GM23338 (cell line): Measurements from ENCODE around the gene NDN. TPM values are rescaled to one million over a fixed set of nuclear protein-coding genes. Genes with fewer than 3 reads are reported as not detected.

Experiments used
- ATAC-seq: fragments of 200-7000 bp; cut with Tn5 transposase; 3 replicates; pipeline ENCODE4 v1.9.1; 2020
- DNase-seq: peaks from one replicate; pipeline ENCODE4 v3.0.0-alpha.2; 2015; ENCODE audit warnings: low spot score
- H2AFZ ChIP-seq: fragments of 200-600 bp; sonication (generic); 2 replicates; pipeline ENCODE4 v1.8.0; 2016; ENCODE audit warnings: antibody characterized with exemption, mild to moderate bottlenecking, moderate library complexity
- H3F3A ChIP-seq: fragments of 200-600 bp; sonication (generic); replicated peaks from 2 replicates; pipeline ENCODE4 v1.8.0; 2017; ENCODE audit warnings: antibody characterized with exemption, mixed run types, low read depth
- H3K27ac ChIP-seq: fragments of 200-600 bp; sonication (generic); 2 replicates; pipeline ENCODE4 v1.6.1; 2016; ENCODE audit warnings: low read depth
- H3K27me3 ChIP-seq: fragments of 200-600 bp; sonication (generic); 2 replicates; pipeline ENCODE4 v1.8.0; 2016; ENCODE audit warnings: mild to moderate bottlenecking, mixed run types, moderate library complexity; ENCODE audit not compliant: insufficient read depth
- H3K36me3 ChIP-seq: fragments of 200-600 bp; sonication (generic); 2 replicates; pipeline ENCODE4 v1.8.0; 2016; ENCODE audit warnings: mild to moderate bottlenecking; ENCODE audit not compliant: insufficient read depth
- H3K4me1 ChIP-seq: fragments of 200-600 bp; sonication (generic); 2 replicates; pipeline ENCODE4 v1.8.0; 2016; ENCODE audit warnings: mild to moderate bottlenecking, moderate library complexity; ENCODE audit not compliant: insufficient read depth
- H3K4me2 ChIP-seq: fragments of 200-600 bp; sonication (generic); 2 replicates; pipeline ENCODE4 v1.7.1; 2017; ENCODE audit warnings: mixed run types
- H3K4me3 ChIP-seq: fragments of 200-600 bp; sonication (generic); 2 replicates; pipeline ENCODE4 v1.6.1; 2016; ENCODE audit warnings: mixed run types
- H3K79me2 ChIP-seq: fragments of 200-600 bp; sonication (generic); replicated peaks from 2 replicates; pipeline ENCODE4 v1.8.0; 2017; ENCODE audit warnings: mild to moderate bottlenecking; ENCODE audit not compliant: insufficient read depth
- H3K9me2 ChIP-seq: fragments of 200-600 bp; sonication (generic); 2 replicates; pipeline ENCODE4 v1.8.0; 2017; ENCODE audit not compliant: insufficient read depth
- H4K20me1 ChIP-seq: fragments of 200-600 bp; sonication (generic); replicated peaks from 2 replicates; pipeline ENCODE4 v1.8.0; 2017; ENCODE audit warnings: mild to moderate bottlenecking; ENCODE audit not compliant: insufficient read depth
- H3K27ac Mint-ChIP-seq: 2 replicates; pipeline ENCODE4 v1.8.0; 2020; ENCODE audit warnings: inconsistent platforms, mild to moderate bottlenecking, moderate library complexity, mixed read lengths
- H3K27me3 Mint-ChIP-seq: 3 replicates; pipeline ENCODE4 v1.8.0; 2022; ENCODE audit warnings: low read depth, mild to moderate bottlenecking, moderate library complexity, mixed read lengths, inconsistent platforms; ENCODE audit not compliant: insufficient read depth, poor library complexity
- H3K36me3 Mint-ChIP-seq: 3 replicates; pipeline ENCODE4 v1.8.0; 2021; ENCODE audit warnings: low read depth, mild to moderate bottlenecking, inconsistent platforms, moderate library complexity, mixed read lengths
- H3K4me1 Mint-ChIP-seq: 3 replicates; pipeline ENCODE4 v1.8.0; 2020; ENCODE audit warnings: mild to moderate bottlenecking, inconsistent platforms, mixed read lengths
- H3K4me3 Mint-ChIP-seq: 3 replicates; pipeline ENCODE4 v1.8.0; 2021; ENCODE audit warnings: moderate library complexity, mild to moderate bottlenecking, inconsistent platforms, mixed read lengths
- H3K9me3 Mint-ChIP-seq: 3 replicates; pipeline ENCODE4 v1.8.0; 2020; ENCODE audit warnings: moderate library complexity, mild to moderate bottlenecking, inconsistent platforms, mixed read lengths
- CREB1 ChIP-seq: fragments of 250-450 bp; sonication (Bioruptor Pico); IDR thresholded peaks from 2 replicates; pipeline ENCODE4 v1.5.0; 2020; ENCODE audit warnings: low read depth, mild to moderate bottlenecking, moderate library complexity
- EZH2 ChIP-seq: fragments of 200-600 bp; sonication (generic); IDR thresholded peaks from one replicate; pipeline ENCODE4 v1.8.0; 2017; ENCODE audit warnings: antibody characterized with exemption, mild to moderate bottlenecking, low read depth; ENCODE audit not compliant: unreplicated experiment
- EZH2phosphoT487 ChIP-seq: fragments of 200-600 bp; sonication (generic); IDR thresholded peaks from one replicate; pipeline ENCODE4 v1.8.1; 2018; ENCODE audit warnings: antibody characterized with exemption; ENCODE audit not compliant: unreplicated experiment
- JUNB ChIP-seq: IDR thresholded peaks from one replicate; pipeline ENCODE4 v1.6.1; 2016; ENCODE audit warnings: antibody characterized with exemption; ENCODE audit not compliant: unreplicated experiment
- NANOG ChIP-seq: IDR thresholded peaks from 2 replicates; pipeline ENCODE4 v1.6.1; 2016; ENCODE audit warnings: antibody characterized with exemption, borderline replicate concordance
- POLR2AphosphoS5 ChIP-seq: IDR thresholded peaks from 2 replicates; pipeline ENCODE4 v1.6.1; 2016; ENCODE audit warnings: antibody characterized with exemption, low read depth
- STAT1 ChIP-seq: IDR thresholded peaks from one replicate; pipeline ENCODE4 v1.6.1; 2016; ENCODE audit warnings: antibody characterized with exemption; ENCODE audit not compliant: unreplicated experiment
- ZNF114 ChIP-seq: fragments of 250-450 bp; sonication (Bioruptor Pico); IDR thresholded peaks from 2 replicates; pipeline ENCODE4 v1.5.0; 2020; ENCODE audit warnings: mild to moderate bottlenecking, moderate library complexity
- ZNF331 ChIP-seq: fragments of 250-450 bp; sonication (Bioruptor Pico); IDR thresholded peaks from 2 replicates; pipeline ENCODE4 v1.5.0; 2020; ENCODE audit warnings: low read depth, mild to moderate bottlenecking, moderate library complexity
- polyA plus RNA-seq: library from polyadenylated mRNA; unstranded; fragments of >200 nt; fragmentation: Nextera tagmentation; extraction: Ambion mirVana; gene quantifications from 2 replicates; pipeline ENCODE4 v1.2.1, GENCODE V29; 2016
- total RNA-seq: library from RNA; depleted of rRNA; stranded (reverse); fragments of >200 nt; shearing (Covaris generic); gene quantifications from 2 replicates; pipeline ENCODE4 v1.2.3, GENCODE V29; 2014
- TF ChIP-seq, protein P1 (sequence below): fragments of 250-450 bp; sonication (Bioruptor Pico); IDR thresholded peaks from 2 replicates; pipeline ENCODE4 v1.5.0; 2020; ENCODE audit warnings: mild to moderate bottlenecking, moderate library complexity
- TF ChIP-seq, protein P2 (sequence below): IDR thresholded peaks from one replicate; pipeline ENCODE4 v1.6.1; 2018; ENCODE audit warnings: antibody characterized with exemption; ENCODE audit not compliant: unreplicated experiment
- TF ChIP-seq, protein P3 (sequence below), 2 experiments: fragments of 200-600 bp in 1 of 2; sonication (generic) in 1 of 2; conservative IDR thresholded peaks; 2 replicates each; pipeline versions ENCODE4 v1.5.1 to v1.6.1; 2016 to 2017; ENCODE audit warnings: antibody characterized with exemption in 2 of 2, low read depth in 2 of 2, mild to moderate bottlenecking in 2 of 2, moderate library complexity in 1 of 2
- TF ChIP-seq, protein P4 (sequence below): IDR thresholded peaks from 2 replicates; pipeline ENCODE4 v1.6.1; 2016; ENCODE audit warnings: antibody characterized with exemption

NDN gene
- total and polyA plus RNA-seq, 2 experiments from 2014 or later, result 43.7 to 98.1 TPM

DNA sequence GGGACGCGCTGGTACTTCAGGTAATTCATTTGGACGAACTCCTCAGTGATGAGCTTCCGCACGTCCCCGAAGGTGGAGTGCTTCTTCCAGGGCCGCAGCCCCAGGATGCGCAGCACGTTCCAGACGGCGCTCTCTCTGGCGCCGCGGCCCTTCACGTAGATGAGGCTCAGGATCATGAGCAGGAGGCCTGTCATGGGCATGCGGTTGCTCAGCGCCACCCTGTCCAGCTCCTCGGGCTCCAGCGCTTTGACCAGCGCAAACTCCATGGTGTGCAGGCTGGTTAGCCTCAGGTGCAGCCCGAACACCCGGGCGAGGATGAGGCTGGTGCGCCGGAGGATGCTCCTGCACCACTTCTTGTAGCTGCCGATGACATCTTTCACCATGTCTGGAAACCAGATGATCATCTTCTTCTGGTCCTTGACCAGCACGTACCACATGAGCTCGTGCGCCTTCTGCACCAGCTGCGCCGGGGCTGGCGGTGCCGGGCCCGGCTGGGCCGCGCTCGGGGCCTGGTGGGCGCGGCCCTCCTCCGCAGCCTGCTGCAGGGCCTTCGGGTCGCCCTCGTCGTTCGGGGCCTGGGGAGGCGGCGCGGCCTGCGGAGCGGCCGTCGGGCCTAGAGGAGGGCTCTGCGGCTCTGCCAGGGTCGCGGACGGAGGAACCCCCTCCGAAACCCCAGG, 501 bp downstream of the NDN start:
- ATAC-seq, result peak; percentile 71
- TF ChIP-seq POLR2AphosphoS5, result no peak
- no peak for TF ChIP-seq CREB1 (CRISPR knock-in tag)
- no peak for TF ChIP-seq NANOG
- no peak for TF ChIP-seq EZH2phosphoT487
- TF ChIP-seq JUNB, result no peak
- TF ChIP-seq ZNF114 (CRISPR knock-in tag), result no peak
- TF ChIP-seq STAT1, result no peak
- TF ChIP-seq ZNF331 (CRISPR knock-in tag), result no peak
- TF ChIP-seq EZH2, result no peak
- TF ChIP-seq, protein P1, sequence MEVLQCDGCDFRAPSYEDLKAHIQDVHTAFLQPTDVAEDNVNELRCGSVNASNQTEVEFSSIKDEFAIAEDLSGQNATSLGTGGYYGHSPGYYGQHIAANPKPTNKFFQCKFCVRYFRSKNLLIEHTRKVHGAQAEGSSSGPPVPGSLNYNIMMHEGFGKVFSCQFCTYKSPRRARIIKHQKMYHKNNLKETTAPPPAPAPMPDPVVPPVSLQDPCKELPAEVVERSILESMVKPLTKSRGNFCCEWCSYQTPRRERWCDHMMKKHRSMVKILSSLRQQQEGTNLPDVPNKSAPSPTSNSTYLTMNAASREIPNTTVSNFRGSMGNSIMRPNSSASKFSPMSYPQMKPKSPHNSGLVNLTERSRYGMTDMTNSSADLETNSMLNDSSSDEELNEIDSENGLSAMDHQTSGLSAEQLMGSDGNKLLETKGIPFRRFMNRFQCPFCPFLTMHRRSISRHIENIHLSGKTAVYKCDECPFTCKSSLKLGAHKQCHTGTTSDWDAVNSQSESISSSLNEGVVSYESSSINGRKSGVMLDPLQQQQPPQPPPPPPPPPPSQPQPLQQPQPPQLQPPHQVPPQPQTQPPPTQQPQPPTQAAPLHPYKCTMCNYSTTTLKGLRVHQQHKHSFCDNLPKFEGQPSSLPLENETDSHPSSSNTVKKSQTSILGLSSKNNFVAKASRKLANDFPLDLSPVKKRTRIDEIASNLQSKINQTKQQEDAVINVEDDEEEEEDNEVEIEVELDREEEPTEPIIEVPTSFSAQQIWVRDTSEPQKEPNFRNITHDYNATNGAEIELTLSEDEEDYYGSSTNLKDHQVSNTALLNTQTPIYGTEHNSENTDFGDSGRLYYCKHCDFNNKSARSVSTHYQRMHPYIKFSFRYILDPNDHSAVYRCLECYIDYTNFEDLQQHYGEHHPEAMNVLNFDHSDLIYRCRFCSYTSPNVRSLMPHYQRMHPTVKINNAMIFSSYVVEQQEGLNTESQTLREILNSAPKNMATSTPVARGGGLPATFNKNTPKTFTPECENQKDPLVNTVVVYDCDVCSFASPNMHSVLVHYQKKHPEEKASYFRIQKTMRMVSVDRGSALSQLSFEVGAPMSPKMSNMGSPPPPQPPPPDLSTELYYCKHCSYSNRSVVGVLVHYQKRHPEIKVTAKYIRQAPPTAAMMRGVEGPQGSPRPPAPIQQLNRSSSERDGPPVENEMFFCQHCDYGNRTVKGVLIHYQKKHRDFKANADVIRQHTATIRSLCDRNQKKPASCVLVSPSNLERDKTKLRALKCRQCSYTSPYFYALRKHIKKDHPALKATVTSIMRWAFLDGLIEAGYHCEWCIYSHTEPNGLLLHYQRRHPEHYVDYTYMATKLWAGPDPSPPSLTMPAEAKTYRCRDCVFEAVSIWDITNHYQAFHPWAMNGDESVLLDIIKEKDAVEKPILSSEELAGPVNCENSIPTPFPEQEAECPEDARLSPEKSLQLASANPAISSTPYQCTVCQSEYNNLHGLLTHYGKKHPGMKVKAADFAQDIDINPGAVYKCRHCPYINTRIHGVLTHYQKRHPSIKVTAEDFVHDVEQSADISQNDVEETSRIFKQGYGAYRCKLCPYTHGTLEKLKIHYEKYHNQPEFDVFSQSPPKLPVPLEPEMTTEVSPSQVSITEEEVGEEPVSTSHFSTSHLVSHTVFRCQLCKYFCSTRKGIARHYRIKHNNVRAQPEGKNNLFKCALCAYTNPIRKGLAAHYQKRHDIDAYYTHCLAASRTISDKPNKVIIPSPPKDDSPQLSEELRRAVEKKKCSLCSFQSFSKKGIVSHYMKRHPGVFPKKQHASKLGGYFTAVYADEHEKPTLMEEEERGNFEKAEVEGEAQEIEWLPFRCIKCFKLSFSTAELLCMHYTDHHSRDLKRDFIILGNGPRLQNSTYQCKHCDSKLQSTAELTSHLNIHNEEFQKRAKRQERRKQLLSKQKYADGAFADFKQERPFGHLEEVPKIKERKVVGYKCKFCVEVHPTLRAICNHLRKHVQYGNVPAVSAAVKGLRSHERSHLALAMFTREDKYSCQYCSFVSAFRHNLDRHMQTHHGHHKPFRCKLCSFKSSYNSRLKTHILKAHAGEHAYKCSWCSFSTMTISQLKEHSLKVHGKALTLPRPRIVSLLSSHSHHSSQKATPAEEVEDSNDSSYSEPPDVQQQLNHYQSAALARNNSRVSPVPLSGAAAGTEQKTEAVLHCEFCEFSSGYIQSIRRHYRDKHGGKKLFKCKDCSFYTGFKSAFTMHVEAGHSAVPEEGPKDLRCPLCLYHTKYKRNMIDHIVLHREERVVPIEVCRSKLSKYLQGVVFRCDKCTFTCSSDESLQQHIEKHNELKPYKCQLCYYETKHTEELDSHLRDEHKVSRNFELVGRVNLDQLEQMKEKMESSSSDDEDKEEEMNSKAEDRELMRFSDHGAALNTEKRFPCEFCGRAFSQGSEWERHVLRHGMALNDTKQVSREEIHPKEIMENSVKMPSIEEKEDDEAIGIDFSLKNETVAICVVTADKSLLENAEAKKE (CRISPR knock-in tag), result no peak
- TF ChIP-seq, protein P2, sequence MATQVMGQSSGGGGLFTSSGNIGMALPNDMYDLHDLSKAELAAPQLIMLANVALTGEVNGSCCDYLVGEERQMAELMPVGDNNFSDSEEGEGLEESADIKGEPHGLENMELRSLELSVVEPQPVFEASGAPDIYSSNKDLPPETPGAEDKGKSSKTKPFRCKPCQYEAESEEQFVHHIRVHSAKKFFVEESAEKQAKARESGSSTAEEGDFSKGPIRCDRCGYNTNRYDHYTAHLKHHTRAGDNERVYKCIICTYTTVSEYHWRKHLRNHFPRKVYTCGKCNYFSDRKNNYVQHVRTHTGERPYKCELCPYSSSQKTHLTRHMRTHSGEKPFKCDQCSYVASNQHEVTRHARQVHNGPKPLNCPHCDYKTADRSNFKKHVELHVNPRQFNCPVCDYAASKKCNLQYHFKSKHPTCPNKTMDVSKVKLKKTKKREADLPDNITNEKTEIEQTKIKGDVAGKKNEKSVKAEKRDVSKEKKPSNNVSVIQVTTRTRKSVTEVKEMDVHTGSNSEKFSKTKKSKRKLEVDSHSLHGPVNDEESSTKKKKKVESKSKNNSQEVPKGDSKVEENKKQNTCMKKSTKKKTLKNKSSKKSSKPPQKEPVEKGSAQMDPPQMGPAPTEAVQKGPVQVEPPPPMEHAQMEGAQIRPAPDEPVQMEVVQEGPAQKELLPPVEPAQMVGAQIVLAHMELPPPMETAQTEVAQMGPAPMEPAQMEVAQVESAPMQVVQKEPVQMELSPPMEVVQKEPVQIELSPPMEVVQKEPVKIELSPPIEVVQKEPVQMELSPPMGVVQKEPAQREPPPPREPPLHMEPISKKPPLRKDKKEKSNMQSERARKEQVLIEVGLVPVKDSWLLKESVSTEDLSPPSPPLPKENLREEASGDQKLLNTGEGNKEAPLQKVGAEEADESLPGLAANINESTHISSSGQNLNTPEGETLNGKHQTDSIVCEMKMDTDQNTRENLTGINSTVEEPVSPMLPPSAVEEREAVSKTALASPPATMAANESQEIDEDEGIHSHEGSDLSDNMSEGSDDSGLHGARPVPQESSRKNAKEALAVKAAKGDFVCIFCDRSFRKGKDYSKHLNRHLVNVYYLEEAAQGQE, result no peak
- TF ChIP-seq, protein P3, sequence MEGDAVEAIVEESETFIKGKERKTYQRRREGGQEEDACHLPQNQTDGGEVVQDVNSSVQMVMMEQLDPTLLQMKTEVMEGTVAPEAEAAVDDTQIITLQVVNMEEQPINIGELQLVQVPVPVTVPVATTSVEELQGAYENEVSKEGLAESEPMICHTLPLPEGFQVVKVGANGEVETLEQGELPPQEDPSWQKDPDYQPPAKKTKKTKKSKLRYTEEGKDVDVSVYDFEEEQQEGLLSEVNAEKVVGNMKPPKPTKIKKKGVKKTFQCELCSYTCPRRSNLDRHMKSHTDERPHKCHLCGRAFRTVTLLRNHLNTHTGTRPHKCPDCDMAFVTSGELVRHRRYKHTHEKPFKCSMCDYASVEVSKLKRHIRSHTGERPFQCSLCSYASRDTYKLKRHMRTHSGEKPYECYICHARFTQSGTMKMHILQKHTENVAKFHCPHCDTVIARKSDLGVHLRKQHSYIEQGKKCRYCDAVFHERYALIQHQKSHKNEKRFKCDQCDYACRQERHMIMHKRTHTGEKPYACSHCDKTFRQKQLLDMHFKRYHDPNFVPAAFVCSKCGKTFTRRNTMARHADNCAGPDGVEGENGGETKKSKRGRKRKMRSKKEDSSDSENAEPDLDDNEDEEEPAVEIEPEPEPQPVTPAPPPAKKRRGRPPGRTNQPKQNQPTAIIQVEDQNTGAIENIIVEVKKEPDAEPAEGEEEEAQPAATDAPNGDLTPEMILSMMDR (conservative IDR thresholded peaks at IDR 0.05; ENCODE audit: low read depth in 2 of 2), result no peak
- TF ChIP-seq, protein P4, sequence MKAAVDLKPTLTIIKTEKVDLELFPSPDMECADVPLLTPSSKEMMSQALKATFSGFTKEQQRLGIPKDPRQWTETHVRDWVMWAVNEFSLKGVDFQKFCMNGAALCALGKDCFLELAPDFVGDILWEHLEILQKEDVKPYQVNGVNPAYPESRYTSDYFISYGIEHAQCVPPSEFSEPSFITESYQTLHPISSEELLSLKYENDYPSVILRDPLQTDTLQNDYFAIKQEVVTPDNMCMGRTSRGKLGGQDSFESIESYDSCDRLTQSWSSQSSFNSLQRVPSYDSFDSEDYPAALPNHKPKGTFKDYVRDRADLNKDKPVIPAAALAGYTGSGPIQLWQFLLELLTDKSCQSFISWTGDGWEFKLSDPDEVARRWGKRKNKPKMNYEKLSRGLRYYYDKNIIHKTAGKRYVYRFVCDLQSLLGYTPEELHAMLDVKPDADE, result no peak
- Mint-ChIP-seq H3K36me3 (peaks cover 16% of the 10 kb centered on the region), H3K9me3 (peaks cover 75% of the 10 kb centered on the region), H3K4me3 (peak overlapping the region; percentile 72), H3K27me3 (peaks cover 3% of the 10 kb centered on the region), H3K4me1 (peaks cover 18% of the 10 kb centered on the region), H3K27ac (no peak overlapping the region)
- peak overlapping the region; percentile 82 for H3K4me2 ChIP-seq
- no peaks in the 10 kb centered on the region for H3F3A ChIP-seq
- 0 out of 2 replicates have a peak, but pooled peaks cover 3% of the 10 kb centered on the region for H3K4me1 ChIP-seq
- H3K9me2 ChIP-seq, result no peaks in the 10 kb centered on the region
- no peaks in the 10 kb centered on the region for H3K27me3 ChIP-seq
- DNase-seq, result peak; percentile 34
- peak overlapping the region; percentile 69; the same call in 1 of the 2 replicates for H2AFZ ChIP-seq
- H4K20me1 ChIP-seq, result 0 out of 2 replicates have a peak, but pooled peaks cover 5% of the 10 kb centered on the region
- peak overlapping the region; percentile 64 for H3K4me3 ChIP-seq
- no peaks in the 10 kb centered on the region for H3K36me3 ChIP-seq
- peaks cover 3% of the 10 kb centered on the region; the same call in 1 of the 2 replicates for H3K79me2 ChIP-seq
- no peak overlapping the region for H3K27ac ChIP-seq
